GM23338 (cell line): Measurements from ENCODE around the gene SLC35F2. TPM values are rescaled to one million over a fixed set of nuclear protein-coding genes. Genes with fewer than 3 reads are reported as not detected.

Experiments
- ATAC-seq: fragments of 200-7000 bp; cut with Tn5 transposase; 3 replicates; pipeline ENCODE4 v1.9.1; 2020
- DNase-seq: peaks from one replicate; pipeline ENCODE4 v3.0.0-alpha.2; 2015; ENCODE audit warnings: low spot score
- H2AFZ ChIP-seq: fragments of 200-600 bp; sonication (generic); 2 replicates; pipeline ENCODE4 v1.8.0; 2016; ENCODE audit warnings: antibody characterized with exemption, mild to moderate bottlenecking, moderate library complexity
- H3F3A ChIP-seq: fragments of 200-600 bp; sonication (generic); replicated peaks from 2 replicates; pipeline ENCODE4 v1.8.0; 2017; ENCODE audit warnings: antibody characterized with exemption, mixed run types, low read depth
- H3K27ac ChIP-seq: fragments of 200-600 bp; sonication (generic); 2 replicates; pipeline ENCODE4 v1.6.1; 2016; ENCODE audit warnings: low read depth
- H3K27me3 ChIP-seq: fragments of 200-600 bp; sonication (generic); 2 replicates; pipeline ENCODE4 v1.8.0; 2016; ENCODE audit warnings: mild to moderate bottlenecking, mixed run types, moderate library complexity; ENCODE audit not compliant: insufficient read depth
- H3K36me3 ChIP-seq: fragments of 200-600 bp; sonication (generic); 2 replicates; pipeline ENCODE4 v1.8.0; 2016; ENCODE audit warnings: mild to moderate bottlenecking; ENCODE audit not compliant: insufficient read depth
- H3K4me1 ChIP-seq: fragments of 200-600 bp; sonication (generic); 2 replicates; pipeline ENCODE4 v1.8.0; 2016; ENCODE audit warnings: mild to moderate bottlenecking, moderate library complexity; ENCODE audit not compliant: insufficient read depth
- H3K4me2 ChIP-seq: fragments of 200-600 bp; sonication (generic); 2 replicates; pipeline ENCODE4 v1.7.1; 2017; ENCODE audit warnings: mixed run types
- H3K4me3 ChIP-seq: fragments of 200-600 bp; sonication (generic); 2 replicates; pipeline ENCODE4 v1.6.1; 2016; ENCODE audit warnings: mixed run types
- H3K79me2 ChIP-seq: fragments of 200-600 bp; sonication (generic); replicated peaks from 2 replicates; pipeline ENCODE4 v1.8.0; 2017; ENCODE audit warnings: mild to moderate bottlenecking; ENCODE audit not compliant: insufficient read depth
- H3K9me2 ChIP-seq: fragments of 200-600 bp; sonication (generic); 2 replicates; pipeline ENCODE4 v1.8.0; 2017; ENCODE audit not compliant: insufficient read depth
- H4K20me1 ChIP-seq: fragments of 200-600 bp; sonication (generic); replicated peaks from 2 replicates; pipeline ENCODE4 v1.8.0; 2017; ENCODE audit warnings: mild to moderate bottlenecking; ENCODE audit not compliant: insufficient read depth
- H3K27ac Mint-ChIP-seq: 2 replicates; pipeline ENCODE4 v1.8.0; 2020; ENCODE audit warnings: inconsistent platforms, mild to moderate bottlenecking, moderate library complexity, mixed read lengths
- H3K27me3 Mint-ChIP-seq: 3 replicates; pipeline ENCODE4 v1.8.0; 2022; ENCODE audit warnings: low read depth, mild to moderate bottlenecking, moderate library complexity, mixed read lengths, inconsistent platforms; ENCODE audit not compliant: insufficient read depth, poor library complexity
- H3K36me3 Mint-ChIP-seq: 3 replicates; pipeline ENCODE4 v1.8.0; 2021; ENCODE audit warnings: low read depth, mild to moderate bottlenecking, inconsistent platforms, moderate library complexity, mixed read lengths
- H3K4me1 Mint-ChIP-seq: 3 replicates; pipeline ENCODE4 v1.8.0; 2020; ENCODE audit warnings: mild to moderate bottlenecking, inconsistent platforms, mixed read lengths
- H3K4me3 Mint-ChIP-seq: 3 replicates; pipeline ENCODE4 v1.8.0; 2021; ENCODE audit warnings: moderate library complexity, mild to moderate bottlenecking, inconsistent platforms, mixed read lengths
- H3K9me3 Mint-ChIP-seq: 3 replicates; pipeline ENCODE4 v1.8.0; 2020; ENCODE audit warnings: moderate library complexity, mild to moderate bottlenecking, inconsistent platforms, mixed read lengths
- CREB1 ChIP-seq: fragments of 250-450 bp; sonication (Bioruptor Pico); IDR thresholded peaks from 2 replicates; pipeline ENCODE4 v1.5.0; 2020; ENCODE audit warnings: low read depth, mild to moderate bottlenecking, moderate library complexity
- CTCF ChIP-seq, 2 experiments: fragments of 200-600 bp in 1 of 2; sonication (generic) in 1 of 2; conservative IDR thresholded peaks; 2 replicates each; pipeline versions ENCODE4 v1.5.1 to v1.6.1; 2016 to 2017; ENCODE audit warnings: antibody characterized with exemption in 2 of 2, low read depth in 2 of 2, mild to moderate bottlenecking in 2 of 2, moderate library complexity in 1 of 2
- EZH2 ChIP-seq: fragments of 200-600 bp; sonication (generic); IDR thresholded peaks from one replicate; pipeline ENCODE4 v1.8.0; 2017; ENCODE audit warnings: antibody characterized with exemption, mild to moderate bottlenecking, low read depth; ENCODE audit not compliant: unreplicated experiment
- EZH2phosphoT487 ChIP-seq: fragments of 200-600 bp; sonication (generic); IDR thresholded peaks from one replicate; pipeline ENCODE4 v1.8.1; 2018; ENCODE audit warnings: antibody characterized with exemption; ENCODE audit not compliant: unreplicated experiment
- POLR2AphosphoS5 ChIP-seq: IDR thresholded peaks from 2 replicates; pipeline ENCODE4 v1.6.1; 2016; ENCODE audit warnings: antibody characterized with exemption, low read depth
- STAT1 ChIP-seq: IDR thresholded peaks from one replicate; pipeline ENCODE4 v1.6.1; 2016; ENCODE audit warnings: antibody characterized with exemption; ENCODE audit not compliant: unreplicated experiment
- ZNF114 ChIP-seq: fragments of 250-450 bp; sonication (Bioruptor Pico); IDR thresholded peaks from 2 replicates; pipeline ENCODE4 v1.5.0; 2020; ENCODE audit warnings: mild to moderate bottlenecking, moderate library complexity
- polyA plus RNA-seq: library from polyadenylated mRNA; unstranded; fragments of >200 nt; fragmentation: Nextera tagmentation; extraction: Ambion mirVana; gene quantifications from 2 replicates; pipeline ENCODE4 v1.2.1, GENCODE V29; 2016
- total RNA-seq: library from RNA; depleted of rRNA; stranded (reverse); fragments of >200 nt; shearing (Covaris generic); gene quantifications from 2 replicates; pipeline ENCODE4 v1.2.3, GENCODE V29; 2014
- TF ChIP-seq, protein P1 (sequence below): fragments of 250-450 bp; sonication (Bioruptor Pico); IDR thresholded peaks from 2 replicates; pipeline ENCODE4 v1.5.0; 2020; ENCODE audit warnings: mild to moderate bottlenecking, moderate library complexity

Gene SLC35F2
- total and polyA plus RNA-seq, 2 experiments from 2014 or later: 25.2 to 32.5 TPM

- no peak for TF ChIP-seq ZNF114 (CRISPR knock-in tag)
- no peak for TF ChIP-seq EZH2phosphoT487
- no peak for TF ChIP-seq CREB1 (CRISPR knock-in tag)
These were observed 75.5 kb downstream of the SLC35F2 start (continued) for GRCh38 chr11:107783121-107783520.

- H3K27me3 Mint-ChIP-seq: peaks cover 2% of the 10 kb centered on the region
- ATAC-seq (no peak), DNase-seq (no peak)
- H3K36me3 Mint-ChIP-seq: no peaks in the 10 kb centered on the region
- Histone ChIP-seq H3K36me3 (no peaks in the 10 kb centered on the region), H3K4me1 (no peaks in the 10 kb centered on the region; the same call in 1 of the 2 replicates), H2AFZ (no peak overlapping the region), H3K4me3 (no peak overlapping the region), H3F3A (no peaks in the 10 kb centered on the region), H4K20me1 (no peaks in the 10 kb centered on the region), H3K27me3 (no peaks in the 10 kb centered on the region), H3K27ac (no peak overlapping the region), H3K79me2 (no peaks in the 10 kb centered on the region), H3K4me2 (no peak overlapping the region), H3K9me2 (no peaks in the 10 kb centered on the region)
- TF ChIP-seq, protein P1, sequence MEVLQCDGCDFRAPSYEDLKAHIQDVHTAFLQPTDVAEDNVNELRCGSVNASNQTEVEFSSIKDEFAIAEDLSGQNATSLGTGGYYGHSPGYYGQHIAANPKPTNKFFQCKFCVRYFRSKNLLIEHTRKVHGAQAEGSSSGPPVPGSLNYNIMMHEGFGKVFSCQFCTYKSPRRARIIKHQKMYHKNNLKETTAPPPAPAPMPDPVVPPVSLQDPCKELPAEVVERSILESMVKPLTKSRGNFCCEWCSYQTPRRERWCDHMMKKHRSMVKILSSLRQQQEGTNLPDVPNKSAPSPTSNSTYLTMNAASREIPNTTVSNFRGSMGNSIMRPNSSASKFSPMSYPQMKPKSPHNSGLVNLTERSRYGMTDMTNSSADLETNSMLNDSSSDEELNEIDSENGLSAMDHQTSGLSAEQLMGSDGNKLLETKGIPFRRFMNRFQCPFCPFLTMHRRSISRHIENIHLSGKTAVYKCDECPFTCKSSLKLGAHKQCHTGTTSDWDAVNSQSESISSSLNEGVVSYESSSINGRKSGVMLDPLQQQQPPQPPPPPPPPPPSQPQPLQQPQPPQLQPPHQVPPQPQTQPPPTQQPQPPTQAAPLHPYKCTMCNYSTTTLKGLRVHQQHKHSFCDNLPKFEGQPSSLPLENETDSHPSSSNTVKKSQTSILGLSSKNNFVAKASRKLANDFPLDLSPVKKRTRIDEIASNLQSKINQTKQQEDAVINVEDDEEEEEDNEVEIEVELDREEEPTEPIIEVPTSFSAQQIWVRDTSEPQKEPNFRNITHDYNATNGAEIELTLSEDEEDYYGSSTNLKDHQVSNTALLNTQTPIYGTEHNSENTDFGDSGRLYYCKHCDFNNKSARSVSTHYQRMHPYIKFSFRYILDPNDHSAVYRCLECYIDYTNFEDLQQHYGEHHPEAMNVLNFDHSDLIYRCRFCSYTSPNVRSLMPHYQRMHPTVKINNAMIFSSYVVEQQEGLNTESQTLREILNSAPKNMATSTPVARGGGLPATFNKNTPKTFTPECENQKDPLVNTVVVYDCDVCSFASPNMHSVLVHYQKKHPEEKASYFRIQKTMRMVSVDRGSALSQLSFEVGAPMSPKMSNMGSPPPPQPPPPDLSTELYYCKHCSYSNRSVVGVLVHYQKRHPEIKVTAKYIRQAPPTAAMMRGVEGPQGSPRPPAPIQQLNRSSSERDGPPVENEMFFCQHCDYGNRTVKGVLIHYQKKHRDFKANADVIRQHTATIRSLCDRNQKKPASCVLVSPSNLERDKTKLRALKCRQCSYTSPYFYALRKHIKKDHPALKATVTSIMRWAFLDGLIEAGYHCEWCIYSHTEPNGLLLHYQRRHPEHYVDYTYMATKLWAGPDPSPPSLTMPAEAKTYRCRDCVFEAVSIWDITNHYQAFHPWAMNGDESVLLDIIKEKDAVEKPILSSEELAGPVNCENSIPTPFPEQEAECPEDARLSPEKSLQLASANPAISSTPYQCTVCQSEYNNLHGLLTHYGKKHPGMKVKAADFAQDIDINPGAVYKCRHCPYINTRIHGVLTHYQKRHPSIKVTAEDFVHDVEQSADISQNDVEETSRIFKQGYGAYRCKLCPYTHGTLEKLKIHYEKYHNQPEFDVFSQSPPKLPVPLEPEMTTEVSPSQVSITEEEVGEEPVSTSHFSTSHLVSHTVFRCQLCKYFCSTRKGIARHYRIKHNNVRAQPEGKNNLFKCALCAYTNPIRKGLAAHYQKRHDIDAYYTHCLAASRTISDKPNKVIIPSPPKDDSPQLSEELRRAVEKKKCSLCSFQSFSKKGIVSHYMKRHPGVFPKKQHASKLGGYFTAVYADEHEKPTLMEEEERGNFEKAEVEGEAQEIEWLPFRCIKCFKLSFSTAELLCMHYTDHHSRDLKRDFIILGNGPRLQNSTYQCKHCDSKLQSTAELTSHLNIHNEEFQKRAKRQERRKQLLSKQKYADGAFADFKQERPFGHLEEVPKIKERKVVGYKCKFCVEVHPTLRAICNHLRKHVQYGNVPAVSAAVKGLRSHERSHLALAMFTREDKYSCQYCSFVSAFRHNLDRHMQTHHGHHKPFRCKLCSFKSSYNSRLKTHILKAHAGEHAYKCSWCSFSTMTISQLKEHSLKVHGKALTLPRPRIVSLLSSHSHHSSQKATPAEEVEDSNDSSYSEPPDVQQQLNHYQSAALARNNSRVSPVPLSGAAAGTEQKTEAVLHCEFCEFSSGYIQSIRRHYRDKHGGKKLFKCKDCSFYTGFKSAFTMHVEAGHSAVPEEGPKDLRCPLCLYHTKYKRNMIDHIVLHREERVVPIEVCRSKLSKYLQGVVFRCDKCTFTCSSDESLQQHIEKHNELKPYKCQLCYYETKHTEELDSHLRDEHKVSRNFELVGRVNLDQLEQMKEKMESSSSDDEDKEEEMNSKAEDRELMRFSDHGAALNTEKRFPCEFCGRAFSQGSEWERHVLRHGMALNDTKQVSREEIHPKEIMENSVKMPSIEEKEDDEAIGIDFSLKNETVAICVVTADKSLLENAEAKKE (CRISPR knock-in tag): no peak
- TF ChIP-seq EZH2 (no peak), POLR2AphosphoS5 (no peak), STAT1 (no peak), CTCF (conservative IDR thresholded peaks at IDR 0.05; ENCODE audit: low read depth in 2 of 2) (no peak), ZNF114 (CRISPR knock-in tag) (no peak), CREB1 (CRISPR knock-in tag) (no peak)
- peaks cover 4% of the 10 kb centered on the region for H3K4me1 Mint-ChIP-seq
- H3K9me3 Mint-ChIP-seq: no peaks in the 10 kb centered on the region
- no peak overlapping the region for H3K4me3 Mint-ChIP-seq
- no peak overlapping the region for H3K27ac Mint-ChIP-seq
These were observed 77.8 kb downstream of the SLC35F2 start for GRCh38 chr11:107780775-107781174.
